ENCODE measurements around the gene MBD3L3. TPM values are rescaled to one million over a fixed set of nuclear protein-coding genes. Genes with fewer than 3 reads are reported as not detected.
"Not testable (repeated sequence)": the region's sequence is repeated elsewhere in the genome, so short reads cannot be mapped to it uniquely, and the experiment has no call there.

The MBD3L3 gene
- polyA plus RNA-seq, 2 of the 4 experiments (the other 2 are of a cell fraction), result not detected

DNA sequence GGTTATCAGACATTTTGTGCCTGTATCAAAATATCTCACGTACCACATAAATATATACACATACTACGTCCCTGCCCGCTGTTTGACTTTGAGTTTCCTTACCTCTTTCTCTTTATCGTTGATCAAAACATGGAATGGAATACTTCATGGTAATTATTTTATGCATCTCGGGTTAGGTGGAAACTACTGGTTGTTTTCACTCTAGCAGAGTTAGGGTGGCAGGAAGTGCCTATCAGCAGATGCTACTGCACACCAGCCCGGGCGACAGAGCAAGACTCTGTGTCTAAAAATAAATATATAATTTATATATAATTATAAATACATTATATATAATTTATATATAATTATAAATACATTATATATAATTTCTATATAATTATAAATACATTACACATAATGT is 5.6 kb downstream of the MBD3L3 start:
- ATAC-seq; H3K9me3 ChIP-seq; H3K4me2 ChIP-seq; POLR2A ChIA-PET; DNase-seq (ENCODE audit: low read depth in 1 of 2, low spot score in 1 of 2); H3K27ac ChIP-seq; FAIRE-seq; H3K4me1 ChIP-seq; CTCF ChIA-PET; H3K4me3 ChIP-seq: not testable (repeated sequence)
- WGBS (ENCODE audit: missing lambda C conversion rate), result 75% methylated on average over 7 of the region's 7 CpGs

DNA sequence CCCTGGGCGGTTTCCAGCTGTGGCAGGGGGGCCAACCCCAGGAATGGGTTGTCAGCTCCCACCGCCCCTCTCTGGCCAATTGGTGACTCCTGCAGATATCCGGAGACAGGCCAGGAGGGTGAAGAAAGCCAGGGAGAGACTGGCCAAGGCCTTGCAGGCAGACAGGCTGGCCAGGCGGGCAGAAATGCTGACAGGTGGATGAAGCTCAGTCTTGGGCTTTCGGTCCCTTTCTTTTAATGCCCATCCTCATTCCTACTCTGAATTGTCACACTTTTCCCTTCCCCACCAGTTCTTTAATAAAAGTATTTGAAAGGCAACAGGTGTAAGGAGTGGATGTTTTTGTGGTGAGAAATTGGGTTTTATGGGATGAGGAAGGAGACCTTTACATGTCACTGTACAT is 7.1 kb downstream of the MBD3L3 start:
- H3K4me1 ChIP-seq; H3K4me3 ChIP-seq; H3K9me3 ChIP-seq; H3K4me2 ChIP-seq; CTCF ChIA-PET; ATAC-seq; FAIRE-seq; DNase-seq (ENCODE audit: low read depth in 1 of 2, low spot score in 1 of 2); POLR2A ChIA-PET; H3K27ac ChIP-seq: not testable (repeated sequence)
- 72% methylated on average over 3 of the region's 5 CpGs for WGBS (ENCODE audit: missing lambda C conversion rate)

DNA sequence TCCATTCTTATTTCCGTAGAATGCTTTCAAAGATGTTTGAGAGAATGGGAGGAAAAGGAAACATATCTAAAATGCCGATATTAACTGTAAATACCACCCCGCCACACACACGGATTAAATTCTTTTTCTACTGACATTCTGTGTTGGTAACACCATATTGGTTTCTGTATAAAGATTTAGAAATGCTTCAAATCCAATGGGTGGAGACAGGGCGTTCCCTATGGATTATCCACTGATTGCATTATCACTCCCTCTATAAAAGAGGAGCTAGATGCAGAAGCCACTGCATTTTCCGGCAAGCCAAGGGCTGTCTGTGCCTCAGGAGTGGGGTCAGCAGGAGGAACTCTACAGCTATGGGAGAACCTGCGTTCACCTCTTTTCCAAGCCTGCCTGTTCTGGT is 9.5 kb downstream of the MBD3L3 start, which contains the start of gene MBD3L2:
Gene MBD3L2, plus strand, starts transcription at position 301 of the 400 bp plus-strand sequence. Its CDS starts 53 bp downstream, at position 354.
- H3K27ac ChIP-seq; FAIRE-seq; H3K4me2 ChIP-seq; H3K9me3 ChIP-seq; DNase-seq (ENCODE audit: low read depth in 1 of 2, low spot score in 1 of 2); CTCF ChIA-PET; H3K4me1 ChIP-seq; POLR2A ChIA-PET; ATAC-seq; H3K4me3 ChIP-seq: not testable (repeated sequence)
- no CpG with 5 or more reads among the region's 7 CpGs for WGBS (ENCODE audit: missing lambda C conversion rate)

GRCh38 chr19:7041563-7041962 is 16.9 kb downstream of the MBD3L3 start:
- not testable (repeated sequence) for H3K4me3 ChIP-seq; DNase-seq (ENCODE audit: low read depth in 1 of 2, low spot score in 1 of 2)

DNA sequence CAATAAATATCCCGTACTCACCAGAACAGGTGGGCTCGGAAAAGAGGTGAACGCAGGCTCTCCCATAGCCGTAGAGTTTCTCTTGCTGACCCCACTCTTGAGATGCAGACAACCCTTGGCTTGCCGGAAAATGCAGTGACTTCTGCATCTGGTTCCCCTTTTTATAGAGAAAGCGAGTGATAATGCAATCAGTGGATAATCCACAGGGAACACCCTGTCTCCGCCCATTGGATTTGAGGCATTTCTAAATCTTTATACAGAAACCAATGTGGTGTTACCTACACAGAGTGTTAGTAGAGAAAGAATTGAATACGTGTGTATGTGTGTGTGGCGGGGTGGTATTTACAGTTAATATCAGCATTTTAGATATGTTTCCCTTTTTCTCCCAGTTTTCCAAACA is 18.4 kb downstream of the MBD3L3 start, which contains the start of gene MBD3L4:
Gene MBD3L4, minus strand, starts transcription at position 101 of the 400 bp plus-strand sequence. Its CDS starts 35 bp downstream, at position 66.
- H3K27ac ChIP-seq; H3K9me3 ChIP-seq; CTCF ChIA-PET; POLR2A ChIA-PET; H3K4me3 ChIP-seq; DNase-seq (ENCODE audit: low read depth in 1 of 2, low spot score in 1 of 2); FAIRE-seq; H3K4me1 ChIP-seq; H3K4me2 ChIP-seq; ATAC-seq: not testable (repeated sequence)
- WGBS (ENCODE audit: missing lambda C conversion rate), result no CpG with 5 or more reads among the region's 9 CpGs

More at GRCh38 chr19:7041563-7041962, 16.9 kb downstream of the MBD3L3 start:
- H3K4me1 ChIP-seq, H3K4me2 ChIP-seq, ATAC-seq, FAIRE-seq, POLR2A ChIA-PET, H3K27ac ChIP-seq, CTCF ChIA-PET, H3K9me3 ChIP-seq: not testable (repeated sequence)
- no CpG with 5 or more reads among the region's 2 CpGs for WGBS (ENCODE audit: missing lambda C conversion rate)

GRCh38 chr19:7030278-7030677 is 28.2 kb downstream of the MBD3L3 start, which contains the start of gene MBD3L5:
Gene MBD3L5 (plus strand): TSS chr19:7030578. CDS start chr19:7030612, 34 bp downstream.
- CTCF ChIA-PET; H3K4me1 ChIP-seq; H3K4me3 ChIP-seq; DNase-seq (ENCODE audit: low read depth in 1 of 2, low spot score in 1 of 2); H3K4me2 ChIP-seq; FAIRE-seq; ATAC-seq; POLR2A ChIA-PET; H3K9me3 ChIP-seq; H3K27ac ChIP-seq: not testable (repeated sequence)
- no CpG with 5 or more reads among the region's 9 CpGs for WGBS (ENCODE audit: missing lambda C conversion rate)

- ATAC-seq; DNase-seq (ENCODE audit: low read depth in 1 of 2, low spot score in 1 of 2); FAIRE-seq; H3K4me3 ChIP-seq; H3K4me1 ChIP-seq; H3K27ac ChIP-seq; CTCF ChIA-PET; POLR2A ChIA-PET; H3K9me3 ChIP-seq; H3K4me2 ChIP-seq: not testable (repeated sequence)
- no CpG with 5 or more reads among the region's 1 CpG for WGBS (ENCODE audit: missing lambda C conversion rate)
Measured at GRCh38 chr19:7028790-7029189, 29.7 kb downstream of the MBD3L3 start.

DNA sequence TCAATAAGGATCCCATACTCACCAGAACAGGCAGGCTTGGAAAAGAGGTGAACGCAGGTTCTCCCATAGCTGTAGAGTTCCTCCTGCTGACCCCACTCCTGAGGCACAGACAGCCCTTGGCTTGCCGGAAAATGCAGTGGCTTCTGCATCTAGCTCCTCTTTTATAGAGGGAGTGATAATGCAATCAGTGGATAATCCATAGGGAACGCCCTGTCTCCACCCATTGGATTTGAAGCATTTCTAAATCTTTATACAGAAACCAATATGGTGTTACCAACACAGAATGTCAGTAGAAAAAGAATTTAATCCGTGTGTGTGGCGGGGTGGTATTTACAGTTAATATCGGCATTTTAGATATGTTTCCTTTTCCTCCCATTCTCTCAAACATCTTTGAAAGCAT is 37.1 kb downstream of the MBD3L3 start, which contains the start of gene MBD3L2B:
Gene MBD3L2B, minus strand, starts transcription at position 101 of the 400 bp plus-strand sequence. Its CDS starts 34 bp downstream, at position 67.
- CTCF ChIA-PET, FAIRE-seq: not testable (repeated sequence)
- no CpG with 5 or more reads among the region's 6 CpGs for WGBS (ENCODE audit: missing lambda C conversion rate)

GRCh38 chr19:7018828-7019227 is 39.6 kb downstream of the MBD3L3 start:
- Histone ChIP-seq H3K4me1 (no peaks in the 10 kb centered on the region), H3K4me2 (no peak overlapping the region), H3K4me3 (no peak overlapping the region), H3K9me3 (no peaks in the 10 kb centered on the region; the same call in 2 of the 3 replicates), H3K27ac (no peak overlapping the region)
- DNase-seq (ENCODE audit: low read depth in 1 of 2, low spot score in 1 of 2), result no peak
- ChIA-PET POLR2A (no interaction called here), CTCF (no interaction called here)
- 38% methylated on average over 6 of the region's 6 CpGs for WGBS (ENCODE audit: missing lambda C conversion rate)
- no peak for FAIRE-seq
- ATAC-seq, result no peak
- no peak for TF ChIP-seq RFX5 (IDR thresholded peaks at IDR 0.05)
- TF ChIP-seq ESRRA (IDR thresholded peaks at IDR 0.05; ENCODE audit: borderline replicate concordance, low read length), result no peak
- no peak for TF ChIP-seq FOSL2 (IDR thresholded peaks at IDR 0.05)
- no peak for TF ChIP-seq FOSL2 (CRISPR knock-in tag; IDR thresholded peaks at IDR 0.05)
- no peak for TF ChIP-seq NFE2L2 (conservative IDR thresholded peaks at IDR 0.05; ENCODE audit: low read length)
- no peak for TF ChIP-seq ZFP36 (IDR thresholded peaks at IDR 0.05; ENCODE audit: borderline replicate concordance, partially characterized antibody)
- no peak for TF ChIP-seq ZSCAN20 (CRISPR knock-in tag; IDR thresholded peaks at IDR 0.05)
- no peak for TF ChIP-seq E2F6 (IDR thresholded peaks at IDR 0.05; ENCODE audit: borderline replicate concordance, low read depth)
- no peak for TF ChIP-seq RCOR1 (IDR thresholded peaks at IDR 0.05; ENCODE audit: low read depth, low read length)
- TF ChIP-seq GATA3 (IDR thresholded peaks at IDR 0.05; ENCODE audit: borderline replicate concordance), result no peak
- TF ChIP-seq MAZ (IDR thresholded peaks at IDR 0.05; ENCODE audit: borderline replicate concordance, low read depth, low read length), result no peak
- no peak for TF ChIP-seq HEYL (CRISPR knock-in tag; IDR thresholded peaks at IDR 0.05)
- TF ChIP-seq HOXB13 (CRISPR knock-in tag; IDR thresholded peaks at IDR 0.05; ENCODE audit: low read depth), result no peak

More for the DNA sequence above, 37.1 kb downstream of the MBD3L3 start, which contains the start of gene MBD3L2B:
- H3K27ac ChIP-seq; H3K9me3 ChIP-seq; H3K4me2 ChIP-seq; DNase-seq (ENCODE audit: low read depth in 1 of 2, low spot score in 1 of 2); POLR2A ChIA-PET; H3K4me1 ChIP-seq; ATAC-seq; H3K4me3 ChIP-seq: not testable (repeated sequence)

Measured in A549 (cell line).